NB4 (cell line): ENCODE results near the gene FBXO2.

ENCODE experiments used
- DNase-seq: peaks from one replicate; pipeline ENCODE4 v3.0.0; 2010; ENCODE audit warnings: low read depth
- H3K4me3 ChIP-seq: one replicate; pipeline ENCODE4 v1.5.1; 2011; ENCODE audit warnings: mild to moderate bottlenecking, low read depth, low read length, moderate library complexity
- CTCF ChIP-seq: IDR thresholded peaks from one replicate; pipeline ENCODE4 v1.5.1; 2012; ENCODE audit warnings: low read depth, low read length
- MYC ChIP-seq: IDR thresholded peaks from 2 replicates; pipeline ENCODE4 v1.6.1; 2011; ENCODE audit warnings: low read depth, low read length
- POLR2A ChIP-seq: IDR thresholded peaks from 2 replicates; pipeline ENCODE4 v1.6.1; 2011; ENCODE audit warnings: mild to moderate bottlenecking; ENCODE audit not compliant: insufficient read length; ENCODE audit errors: extremely low read depth
- TF ChIP-seq, protein P1 (sequence below): IDR thresholded peaks from 2 replicates; pipeline ENCODE4 v1.6.1; 2011; ENCODE audit warnings: low read depth, low read length

Gene FBXO2

GRCh38 chr1:11626551-11626950, 27.7 kb downstream of the FBXO2 start:
- TF ChIP-seq, protein P1, sequence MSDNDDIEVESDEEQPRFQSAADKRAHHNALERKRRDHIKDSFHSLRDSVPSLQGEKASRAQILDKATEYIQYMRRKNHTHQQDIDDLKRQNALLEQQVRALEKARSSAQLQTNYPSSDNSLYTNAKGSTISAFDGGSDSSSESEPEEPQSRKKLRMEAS = no peak
- no peak for TF ChIP-seq POLR2A
- DNase-seq = no peak
- H3K4me3 ChIP-seq = no peak overlapping the region

GRCh38 chr1:11623702-11624101, 30.5 kb downstream of the FBXO2 start:
- DNase-seq = no peak
- no peak overlapping the region for H3K4me3 ChIP-seq
- no peak for TF ChIP-seq POLR2A
- TF ChIP-seq, protein P1 = no peak
- no peak for TF ChIP-seq CTCF
- TF ChIP-seq MYC = no peak

GRCh38 chr1:11622398-11622797, 31.8 kb downstream of the FBXO2 start:
- no peak overlapping the region for H3K4me3 ChIP-seq
- peak; percentile 34 for DNase-seq
- TF ChIP-seq, protein P1 = no peak
- TF ChIP-seq POLR2A = no peak

DNA sequence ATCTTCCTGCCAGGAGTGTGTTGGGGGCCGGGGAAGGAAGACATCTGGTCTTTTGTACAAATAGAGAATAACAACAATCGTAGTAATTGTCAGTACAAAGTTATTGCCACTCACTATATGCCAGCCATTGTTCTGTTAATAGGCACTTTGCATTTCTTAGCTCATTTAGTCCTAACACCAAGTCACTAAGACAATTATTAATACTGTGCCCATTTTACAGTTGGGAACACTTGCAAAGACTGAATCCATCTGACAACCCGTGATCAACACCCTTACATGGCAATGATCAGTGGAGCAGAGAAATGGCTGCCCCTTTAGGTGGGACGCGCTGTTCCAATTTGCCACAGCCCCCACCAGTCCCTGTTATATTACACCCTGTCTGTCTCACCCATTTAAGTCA, 33.3 kb downstream of the FBXO2 start:
- no peak for DNase-seq
- TF ChIP-seq CTCF (no peak), POLR2A (no peak), MYC (no peak)
- TF ChIP-seq, protein P1 = no peak
- H3K4me3 ChIP-seq = no peak overlapping the region

DNA sequence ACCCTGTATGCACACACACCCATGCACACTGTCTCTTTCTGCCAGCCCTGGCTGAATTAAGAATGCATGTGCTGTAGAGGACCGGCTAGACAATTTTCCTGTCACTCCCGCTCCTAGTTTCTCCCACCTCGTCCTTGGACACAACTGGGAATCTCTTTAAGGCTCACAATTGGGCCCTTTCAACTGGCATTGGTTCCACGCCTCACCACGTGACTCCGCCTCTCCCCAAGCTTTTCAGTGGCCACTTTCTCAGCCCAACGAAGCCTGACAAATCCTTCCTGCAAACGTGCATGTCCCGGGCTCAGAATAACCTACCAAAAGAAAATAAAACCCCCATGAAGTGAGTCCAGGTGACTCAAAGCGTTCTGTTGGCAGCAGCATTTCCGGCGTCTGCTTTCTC, 33.8 kb downstream of the FBXO2 start:
- TF ChIP-seq, protein P1 = no peak
- TF ChIP-seq POLR2A (no peak), MYC (no peak), CTCF (no peak)
- no peak overlapping the region for H3K4me3 ChIP-seq
- DNase-seq = no peak

- no peak overlapping the region for H3K4me3 ChIP-seq
- DNase-seq = no peak
- no peak for TF ChIP-seq POLR2A
- no peak for TF ChIP-seq CTCF
- no peak for TF ChIP-seq MYC
- TF ChIP-seq, protein P1 = no peak
Measured at GRCh38 chr1:11617741-11618140, 36.5 kb downstream of the FBXO2 start.

DNA sequence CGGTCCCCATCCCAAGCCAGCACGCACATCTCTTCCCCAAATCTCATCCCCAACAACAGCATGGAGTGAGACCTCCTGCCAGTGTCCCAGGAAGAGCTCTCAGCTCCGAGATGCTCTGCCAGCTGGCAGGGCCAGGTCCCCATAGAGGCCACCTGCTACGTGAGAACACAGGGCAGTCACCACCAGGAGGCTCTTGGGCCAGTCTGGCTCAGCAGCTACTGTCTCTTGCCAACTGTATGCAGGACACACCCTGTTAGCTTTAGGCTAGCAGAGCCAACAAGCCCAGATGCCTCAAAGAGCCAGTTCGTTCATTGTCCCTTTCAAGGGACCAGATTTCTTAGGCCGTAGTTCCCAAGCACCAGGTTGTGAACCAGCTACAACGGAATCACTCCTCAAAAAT, 36.9 kb downstream of the FBXO2 start:
- TF ChIP-seq MYC (no peak), CTCF (no peak), POLR2A (no peak)
- TF ChIP-seq, protein P1 = no peak
- no peak overlapping the region for H3K4me3 ChIP-seq
- no peak for DNase-seq
